GM23338 (cell line): ENCODE measurements around the gene NCKAP1. TPM values are rescaled to one million over a fixed set of nuclear protein-coding genes. Genes with fewer than 3 reads are reported as not detected.
A peak's percentile ranks its signal among the peaks of the same experiment; 100 is the strongest.

Experiments
- ATAC-seq: fragments of 200-7000 bp; cut with Tn5 transposase; 3 replicates; pipeline ENCODE4 v1.9.1; 2020
- DNase-seq: peaks from one replicate; pipeline ENCODE4 v3.0.0-alpha.2; 2015; ENCODE audit warnings: low spot score
- H2AFZ ChIP-seq: fragments of 200-600 bp; sonication (generic); 2 replicates; pipeline ENCODE4 v1.8.0; 2016; ENCODE audit warnings: antibody characterized with exemption, mild to moderate bottlenecking, moderate library complexity
- H3F3A ChIP-seq: fragments of 200-600 bp; sonication (generic); replicated peaks from 2 replicates; pipeline ENCODE4 v1.8.0; 2017; ENCODE audit warnings: antibody characterized with exemption, mixed run types, low read depth
- H3K27ac ChIP-seq: fragments of 200-600 bp; sonication (generic); 2 replicates; pipeline ENCODE4 v1.6.1; 2016; ENCODE audit warnings: low read depth
- H3K27me3 ChIP-seq: fragments of 200-600 bp; sonication (generic); 2 replicates; pipeline ENCODE4 v1.8.0; 2016; ENCODE audit warnings: mild to moderate bottlenecking, mixed run types, moderate library complexity; ENCODE audit not compliant: insufficient read depth
- H3K36me3 ChIP-seq: fragments of 200-600 bp; sonication (generic); 2 replicates; pipeline ENCODE4 v1.8.0; 2016; ENCODE audit warnings: mild to moderate bottlenecking; ENCODE audit not compliant: insufficient read depth
- H3K4me1 ChIP-seq: fragments of 200-600 bp; sonication (generic); 2 replicates; pipeline ENCODE4 v1.8.0; 2016; ENCODE audit warnings: mild to moderate bottlenecking, moderate library complexity; ENCODE audit not compliant: insufficient read depth
- H3K4me2 ChIP-seq: fragments of 200-600 bp; sonication (generic); 2 replicates; pipeline ENCODE4 v1.7.1; 2017; ENCODE audit warnings: mixed run types
- H3K4me3 ChIP-seq: fragments of 200-600 bp; sonication (generic); 2 replicates; pipeline ENCODE4 v1.6.1; 2016; ENCODE audit warnings: mixed run types
- H3K79me2 ChIP-seq: fragments of 200-600 bp; sonication (generic); replicated peaks from 2 replicates; pipeline ENCODE4 v1.8.0; 2017; ENCODE audit warnings: mild to moderate bottlenecking; ENCODE audit not compliant: insufficient read depth
- H3K9me2 ChIP-seq: fragments of 200-600 bp; sonication (generic); 2 replicates; pipeline ENCODE4 v1.8.0; 2017; ENCODE audit not compliant: insufficient read depth
- H4K20me1 ChIP-seq: fragments of 200-600 bp; sonication (generic); replicated peaks from 2 replicates; pipeline ENCODE4 v1.8.0; 2017; ENCODE audit warnings: mild to moderate bottlenecking; ENCODE audit not compliant: insufficient read depth
- H3K27ac Mint-ChIP-seq: 2 replicates; pipeline ENCODE4 v1.8.0; 2020; ENCODE audit warnings: inconsistent platforms, mild to moderate bottlenecking, moderate library complexity, mixed read lengths
- H3K27me3 Mint-ChIP-seq: 3 replicates; pipeline ENCODE4 v1.8.0; 2022; ENCODE audit warnings: low read depth, mild to moderate bottlenecking, moderate library complexity, mixed read lengths, inconsistent platforms; ENCODE audit not compliant: insufficient read depth, poor library complexity
- H3K36me3 Mint-ChIP-seq: 3 replicates; pipeline ENCODE4 v1.8.0; 2021; ENCODE audit warnings: low read depth, mild to moderate bottlenecking, inconsistent platforms, moderate library complexity, mixed read lengths
- H3K4me1 Mint-ChIP-seq: 3 replicates; pipeline ENCODE4 v1.8.0; 2020; ENCODE audit warnings: mild to moderate bottlenecking, inconsistent platforms, mixed read lengths
- H3K4me3 Mint-ChIP-seq: 3 replicates; pipeline ENCODE4 v1.8.0; 2021; ENCODE audit warnings: moderate library complexity, mild to moderate bottlenecking, inconsistent platforms, mixed read lengths
- H3K9me3 Mint-ChIP-seq: 3 replicates; pipeline ENCODE4 v1.8.0; 2020; ENCODE audit warnings: moderate library complexity, mild to moderate bottlenecking, inconsistent platforms, mixed read lengths
- CTCF ChIP-seq, 2 experiments: fragments of 200-600 bp in 1 of 2; sonication (generic) in 1 of 2; conservative IDR thresholded peaks; 2 replicates each; pipeline versions ENCODE4 v1.5.1 to v1.6.1; 2016 to 2017; ENCODE audit warnings: antibody characterized with exemption in 2 of 2, low read depth in 2 of 2, mild to moderate bottlenecking in 2 of 2, moderate library complexity in 1 of 2
- EZH2phosphoT487 ChIP-seq: fragments of 200-600 bp; sonication (generic); IDR thresholded peaks from one replicate; pipeline ENCODE4 v1.8.1; 2018; ENCODE audit warnings: antibody characterized with exemption; ENCODE audit not compliant: unreplicated experiment
- NANOG ChIP-seq: IDR thresholded peaks from 2 replicates; pipeline ENCODE4 v1.6.1; 2016; ENCODE audit warnings: antibody characterized with exemption, borderline replicate concordance
- POLR2AphosphoS5 ChIP-seq: IDR thresholded peaks from 2 replicates; pipeline ENCODE4 v1.6.1; 2016; ENCODE audit warnings: antibody characterized with exemption, low read depth
- ZNF114 ChIP-seq: fragments of 250-450 bp; sonication (Bioruptor Pico); IDR thresholded peaks from 2 replicates; pipeline ENCODE4 v1.5.0; 2020; ENCODE audit warnings: mild to moderate bottlenecking, moderate library complexity
- ZNF462 ChIP-seq: fragments of 250-450 bp; sonication (Bioruptor Pico); IDR thresholded peaks from 2 replicates; pipeline ENCODE4 v1.5.0; 2020; ENCODE audit warnings: mild to moderate bottlenecking, moderate library complexity
- polyA plus RNA-seq: library from polyadenylated mRNA; unstranded; fragments of >200 nt; fragmentation: Nextera tagmentation; extraction: Ambion mirVana; gene quantifications from 2 replicates; pipeline ENCODE4 v1.2.1, GENCODE V29; 2016
- total RNA-seq: library from RNA; depleted of rRNA; stranded (reverse); fragments of >200 nt; shearing (Covaris generic); gene quantifications from 2 replicates; pipeline ENCODE4 v1.2.3, GENCODE V29; 2014
- TF ChIP-seq, protein P1 (sequence below): IDR thresholded peaks from one replicate; pipeline ENCODE4 v1.6.1; 2018; ENCODE audit warnings: antibody characterized with exemption; ENCODE audit not compliant: unreplicated experiment

NCKAP1 gene
- total and polyA plus RNA-seq, 2 experiments from 2014 or later, result 53.8 to 157 TPM

DNA sequence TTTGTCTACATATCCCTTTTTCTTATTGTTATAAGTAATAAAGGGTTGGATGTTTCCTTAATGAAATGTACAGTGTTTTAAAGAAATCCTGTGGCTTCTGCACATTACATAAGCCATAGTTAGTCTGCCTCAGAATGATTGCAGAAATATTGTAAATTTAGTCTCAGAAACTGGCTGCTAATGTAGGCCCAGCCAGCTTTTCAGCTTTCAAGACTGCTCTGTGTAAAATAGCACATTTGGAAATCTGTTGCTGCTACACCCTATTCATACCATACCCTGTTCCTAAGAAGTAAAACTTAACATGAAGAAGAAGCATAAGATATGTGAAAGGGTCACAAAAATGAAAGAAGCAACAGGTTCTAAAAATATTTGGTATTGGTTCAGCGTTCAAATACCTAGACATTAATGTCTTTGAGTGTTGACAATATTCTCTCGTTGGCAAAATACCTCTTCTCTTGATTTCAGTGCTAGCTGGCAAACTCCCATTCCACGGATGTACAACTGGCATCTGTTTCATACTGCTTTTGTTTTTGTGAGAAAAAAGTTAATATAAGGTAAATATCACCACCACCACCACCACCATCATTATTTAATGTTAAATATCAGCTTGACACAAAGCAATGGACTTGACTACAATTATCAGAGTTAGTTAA, 19.2 kb upstream of the NCKAP1 start (continued):
- no peak for TF ChIP-seq ZNF462 (CRISPR knock-in tag)
- TF ChIP-seq EZH2phosphoT487, result no peak
- TF ChIP-seq, protein P1, sequence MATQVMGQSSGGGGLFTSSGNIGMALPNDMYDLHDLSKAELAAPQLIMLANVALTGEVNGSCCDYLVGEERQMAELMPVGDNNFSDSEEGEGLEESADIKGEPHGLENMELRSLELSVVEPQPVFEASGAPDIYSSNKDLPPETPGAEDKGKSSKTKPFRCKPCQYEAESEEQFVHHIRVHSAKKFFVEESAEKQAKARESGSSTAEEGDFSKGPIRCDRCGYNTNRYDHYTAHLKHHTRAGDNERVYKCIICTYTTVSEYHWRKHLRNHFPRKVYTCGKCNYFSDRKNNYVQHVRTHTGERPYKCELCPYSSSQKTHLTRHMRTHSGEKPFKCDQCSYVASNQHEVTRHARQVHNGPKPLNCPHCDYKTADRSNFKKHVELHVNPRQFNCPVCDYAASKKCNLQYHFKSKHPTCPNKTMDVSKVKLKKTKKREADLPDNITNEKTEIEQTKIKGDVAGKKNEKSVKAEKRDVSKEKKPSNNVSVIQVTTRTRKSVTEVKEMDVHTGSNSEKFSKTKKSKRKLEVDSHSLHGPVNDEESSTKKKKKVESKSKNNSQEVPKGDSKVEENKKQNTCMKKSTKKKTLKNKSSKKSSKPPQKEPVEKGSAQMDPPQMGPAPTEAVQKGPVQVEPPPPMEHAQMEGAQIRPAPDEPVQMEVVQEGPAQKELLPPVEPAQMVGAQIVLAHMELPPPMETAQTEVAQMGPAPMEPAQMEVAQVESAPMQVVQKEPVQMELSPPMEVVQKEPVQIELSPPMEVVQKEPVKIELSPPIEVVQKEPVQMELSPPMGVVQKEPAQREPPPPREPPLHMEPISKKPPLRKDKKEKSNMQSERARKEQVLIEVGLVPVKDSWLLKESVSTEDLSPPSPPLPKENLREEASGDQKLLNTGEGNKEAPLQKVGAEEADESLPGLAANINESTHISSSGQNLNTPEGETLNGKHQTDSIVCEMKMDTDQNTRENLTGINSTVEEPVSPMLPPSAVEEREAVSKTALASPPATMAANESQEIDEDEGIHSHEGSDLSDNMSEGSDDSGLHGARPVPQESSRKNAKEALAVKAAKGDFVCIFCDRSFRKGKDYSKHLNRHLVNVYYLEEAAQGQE, result no peak

DNA sequence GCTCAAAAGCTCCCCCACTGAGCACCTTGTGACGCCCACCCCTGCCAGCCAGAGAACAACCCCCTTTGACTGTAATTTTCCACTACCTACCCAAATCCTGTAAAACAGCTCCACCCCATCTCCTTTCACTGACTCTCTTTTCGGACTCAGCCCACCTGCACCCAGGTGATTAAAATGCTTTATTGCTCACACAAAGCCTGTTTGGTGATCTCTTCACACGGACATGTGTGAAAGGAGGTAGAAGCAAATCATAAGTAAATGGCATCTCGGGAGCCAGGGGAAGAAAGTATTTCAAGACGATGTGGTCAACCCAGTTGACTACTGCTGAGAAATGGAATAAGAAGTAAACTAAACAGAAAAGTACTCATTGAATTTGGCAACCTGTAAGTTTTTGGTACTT, 11.2 kb upstream of the NCKAP1 start:
- H3K4me3 ChIP-seq, result peak overlapping the region; percentile 38
- TF ChIP-seq POLR2AphosphoS5 (no peak), CTCF (conservative IDR thresholded peaks at IDR 0.05; ENCODE audit: low read depth in 2 of 2) (no peak), ZNF114 (CRISPR knock-in tag) (no peak), NANOG (no peak)
- TF ChIP-seq, protein P1, result no peak

More for the DNA sequence above, 11.2 kb upstream of the NCKAP1 start:
- no peak overlapping the region for H3K4me3 Mint-ChIP-seq
- Histone ChIP-seq H4K20me1 (no peaks in the 10 kb centered on the region), H3K27me3 (no peaks in the 10 kb centered on the region), H3K27ac (peak overlapping the region; percentile 90), H3K79me2 (no peaks in the 10 kb centered on the region), H2AFZ (no peak overlapping the region), H3K36me3 (peaks cover 3% of the 10 kb centered on the region; the same call in 1 of the 2 replicates), H3K9me2 (no peaks in the 10 kb centered on the region), H3K4me2 (peak overlapping the region; percentile 48), H3F3A (no peaks in the 10 kb centered on the region), H3K4me1 (peaks cover 28% of the 10 kb centered on the region)
- peaks cover 3% of the 10 kb centered on the region; the same call in 2 of the 3 replicates for H3K4me1 Mint-ChIP-seq
- ATAC-seq, result peak; percentile 38; the same call in 2 of the 3 replicates
- no peaks in the 10 kb centered on the region for H3K27me3 Mint-ChIP-seq
- peaks cover 19% of the 10 kb centered on the region for H3K36me3 Mint-ChIP-seq
- no peak overlapping the region for H3K27ac Mint-ChIP-seq
- H3K9me3 Mint-ChIP-seq, result peaks cover 17% of the 10 kb centered on the region
- DNase-seq, result peak; percentile 29
